HCT116 (cell line): ENCODE data around the gene OR7G3. TPM values are rescaled to one million over a fixed set of nuclear protein-coding genes. Genes with fewer than 3 reads are reported as not detected.

ENCODE experiments used
- ATAC-seq: fragments of 200-7000 bp; cut with Tn5 transposase; 2 replicates; pipeline ENCODE4 v1.9.1; 2020; ENCODE audit warnings: mild to moderate bottlenecking, moderate library complexity
- BruUV-seq: library from RNA; stranded (reverse); fragments of 400-500 nt; replicated peaks from 2 replicates; lab custom pipeline; 2021; lab: Mats Ljungman, UMichigan
- CTCF ChIA-PET: fragments of 300-600 bp; sonication (Branson Sonifier 250); formaldehyde crosslinking; loops from one replicate; lab custom pipeline; 2021; ENCODE audit warnings: antibody characterized with exemption; lab: Charles Lee
- POLR2A ChIA-PET: fragments of 300-600, 350-600 bp; sonication (Branson Sonifier 250); formaldehyde crosslinking; loops from one replicate; lab custom pipeline; 2021; ENCODE audit warnings: antibody characterized with exemption; lab: Charles Lee
- RAD21 ChIA-PET, 2 experiments: fragments of 300-600 bp; sonication (Branson Sonifier 250); formaldehyde crosslinking; loops; one replicate each; lab custom pipeline; 2023; ENCODE audit warnings: low total read pairs in 2 of 2; ENCODE audit not compliant: uncharacterized antibody in 2 of 2, unreplicated experiment in 2 of 2, low non-redundant PET in 1 of 2; lab: Charles Lee
- DNase-seq: peaks from one replicate; pipeline ENCODE4 v3.0.0-alpha.2; 2010; ENCODE audit warnings: low read depth, low spot score
- H2AFZ ChIP-seq: fragments of 200-600 bp; shearing (Covaris generic), sonication (generic); 2 replicates; pipeline ENCODE4 v1.6.1; 2017; ENCODE audit warnings: low read depth, mixed run types, mixed read lengths, antibody characterized with exemption, low read length; ENCODE audit not compliant: poor library complexity, severe bottlenecking
- H3K27ac ChIP-seq: 2 replicates; pipeline ENCODE4 v1.5.1; 2012; ENCODE audit warnings: low read depth, low read length
- H3K27me3 ChIP-seq: fragments of 200-600 bp; sonication (generic); 2 replicates; pipeline ENCODE4 v1.6.1; 2016; ENCODE audit warnings: mixed run types, low read length, mixed read lengths; ENCODE audit not compliant: insufficient read depth
- H3K36me3 ChIP-seq, 2 experiments: fragments of 200-500 bp in 1 of 2; fragments of 200-600 bp in 1 of 2; sonication (Bioruptor generic) in 1 of 2; sonication (generic) in 1 of 2; 2 replicates each; pipeline versions ENCODE4 v1.5.1 to v1.6.1; 2014 to 2016; ENCODE audit warnings: low read length in 2 of 2, inconsistent platforms in 1 of 2, mixed read lengths in 1 of 2, mixed run types in 1 of 2; ENCODE audit not compliant: insufficient read depth in 2 of 2, control insufficient read depth in 1 of 2
- H3K4me1 ChIP-seq, 2 experiments: fragments of 200-600 bp in 1 of 2; sonication (generic) in 1 of 2; 2 replicates each; pipeline versions ENCODE4 v1.5.1 to v1.6.1; 2012 to 2017; ENCODE audit warnings: low read length in 2 of 2, inconsistent platforms in 1 of 2, mild to moderate bottlenecking in 1 of 2, mixed read lengths in 1 of 2, mixed run types in 1 of 2, moderate library complexity in 1 of 2; ENCODE audit not compliant: insufficient read depth in 2 of 2, control insufficient read depth in 1 of 2
- H3K4me2 ChIP-seq: fragments of 200-600 bp; sonication (generic); 2 replicates; pipeline ENCODE4 v1.6.1; 2017; ENCODE audit warnings: mixed run types, low read length, mixed read lengths
- H3K4me3 ChIP-seq, 2 experiments: fragments of 200-600 bp in 1 of 2; sonication (generic) in 1 of 2; replicated peaks in 1 of 2; 2 replicates each; pipeline ENCODE4 v1.5.1; 2011 to 2016; ENCODE audit warnings: low read length in 2 of 2, control low read depth in 1 of 2, low read depth in 1 of 2, mild to moderate bottlenecking in 1 of 2, mixed read lengths in 1 of 2, mixed run types in 1 of 2
- H3K79me2 ChIP-seq: fragments of 200-600 bp; sonication (generic); 2 replicates; pipeline ENCODE4 v1.6.1; 2017; ENCODE audit warnings: mild to moderate bottlenecking, mixed run types, low read length, moderate library complexity, mixed read lengths; ENCODE audit not compliant: insufficient read depth
- H3K9ac ChIP-seq: fragments of 200-600 bp; sonication (generic); 2 replicates; pipeline ENCODE4 v1.6.1; 2016; ENCODE audit warnings: low read length, mixed read lengths
- H3K9me2 ChIP-seq: fragments of 200-600 bp; sonication (generic), shearing (Covaris generic); 2 replicates; pipeline ENCODE4 v1.6.1; 2017; ENCODE audit warnings: mixed run types, mild to moderate bottlenecking, moderate library complexity; ENCODE audit not compliant: insufficient read depth
- H3K9me3 ChIP-seq, 2 experiments: fragments of 200-500 bp in 1 of 2; fragments of 200-600 bp in 1 of 2; sonication (Bioruptor generic) in 1 of 2; sonication (generic) in 1 of 2; 2 replicates each; pipeline ENCODE4 v1.6.1; 2014 to 2017; ENCODE audit warnings: low read length in 2 of 2, mixed read lengths in 2 of 2, inconsistent platforms in 1 of 2, low read depth in 1 of 2, mild to moderate bottlenecking in 1 of 2, mixed run types in 1 of 2, moderate library complexity in 1 of 2; ENCODE audit not compliant: control insufficient read depth in 1 of 2, insufficient read depth in 1 of 2
- H4K20me1 ChIP-seq: fragments of 200-600 bp; sonication (generic), shearing (Covaris generic); 2 replicates; pipeline ENCODE4 v1.6.1; 2017; ENCODE audit warnings: mixed run types, mild to moderate bottlenecking, moderate library complexity; ENCODE audit not compliant: insufficient read depth
- ATF3 ChIP-seq: IDR thresholded peaks from 2 replicates; pipeline ENCODE4 v1.6.1; 2012
- CEBPB ChIP-seq: IDR thresholded peaks from 2 replicates; pipeline ENCODE4 v1.6.1; 2012; ENCODE audit warnings: low read depth
- CTCF ChIP-seq, 3 experiments: fragments of 200-600 bp in 1 of 3; sonication (generic) in 1 of 3; IDR thresholded peaks in 2 of 3; conservative IDR thresholded peaks in 1 of 3; 2 replicates each; pipeline ENCODE4 v1.5.1; 2012 to 2017; ENCODE audit warnings: low read depth in 2 of 3, low read length in 2 of 3, antibody characterized with exemption in 1 of 3, borderline replicate concordance in 1 of 3, control low read depth in 1 of 3, mild to moderate bottlenecking in 1 of 3, mixed read lengths in 1 of 3, mixed run types in 1 of 3, moderate library complexity in 1 of 3; ENCODE audit not compliant: insufficient read depth in 1 of 3
- ELF1 ChIP-seq: IDR thresholded peaks from 2 replicates; pipeline ENCODE4 v1.6.1; 2012; ENCODE audit warnings: low read depth, borderline replicate concordance
- EZH2 ChIP-seq: fragments of 200-600 bp; sonication (generic); IDR thresholded peaks from 2 replicates; pipeline ENCODE4 v1.6.1; 2017; ENCODE audit warnings: antibody characterized with exemption, mixed run types
- FOSL1 ChIP-seq: IDR thresholded peaks from 2 replicates; pipeline ENCODE4 v1.6.1; 2012; ENCODE audit warnings: low read depth
- JUND ChIP-seq: IDR thresholded peaks from 2 replicates; pipeline ENCODE4 v1.6.1; 2012
- MAX ChIP-seq: IDR thresholded peaks from 2 replicates; pipeline ENCODE4 v1.6.1; 2012
- POLR2A ChIP-seq: IDR thresholded peaks from 2 replicates; pipeline ENCODE4 v1.7.0; 2011; ENCODE audit warnings: borderline replicate concordance; ENCODE audit not compliant: insufficient read depth, insufficient read length; ENCODE audit errors: extremely low read depth
- RAD21 ChIP-seq: IDR thresholded peaks from 2 replicates; pipeline ENCODE4 v1.6.1; 2012; ENCODE audit warnings: low read depth, mild to moderate bottlenecking
- REST ChIP-seq: IDR thresholded peaks from 2 replicates; pipeline ENCODE4 v1.6.1; 2012; ENCODE audit warnings: low read depth
- SIN3A ChIP-seq: IDR thresholded peaks from 2 replicates; pipeline ENCODE4 v1.6.1; 2012; ENCODE audit warnings: low read depth
- SRF ChIP-seq: IDR thresholded peaks from 2 replicates; pipeline ENCODE4 v1.6.1; 2012; ENCODE audit warnings: low read depth
- TCF7L2 ChIP-seq: IDR thresholded peaks from 2 replicates; pipeline ENCODE4 v1.7.0; 2011; ENCODE audit warnings: borderline replicate concordance, inconsistent platforms; ENCODE audit not compliant: insufficient read depth, insufficient read length; ENCODE audit errors: extremely low read depth
- YY1 ChIP-seq: IDR thresholded peaks from 2 replicates; pipeline ENCODE4 v1.6.1; 2011; ENCODE audit warnings: low read length, low read depth, moderate library complexity, mild to moderate bottlenecking; ENCODE audit not compliant: insufficient replicate concordance; ENCODE audit errors: extremely low read depth
- ZBTB33 ChIP-seq: IDR thresholded peaks from 2 replicates; pipeline ENCODE4 v1.6.1; 2011; ENCODE audit warnings: mild to moderate bottlenecking, low read length, moderate library complexity; ENCODE audit not compliant: insufficient replicate concordance; ENCODE audit errors: extremely low read depth
- ZFX ChIP-seq: fragments of 450-650 bp; IDR thresholded peaks from 2 replicates; pipeline ENCODE4 v1.6.1; 2017
- ZNF274 ChIP-seq: fragments of 200-500 bp; sonication (Bioruptor generic); IDR thresholded peaks from 2 replicates; pipeline ENCODE4 v1.6.1; 2014; ENCODE audit warnings: mild to moderate bottlenecking, low read depth, low read length, inconsistent platforms
- intact Hi-C: fragments of 100-400 bp; cut with micrococcal nuclease; formaldehyde crosslinking; loops from 2 replicates; pipeline ENCODE4 v1.10.0; 2022
- total RNA-seq: library from RNA; stranded (reverse); gene quantifications from one replicate; pipeline ENCODE4 v1.2.1, GENCODE V29; 2021; ENCODE audit not compliant: unreplicated experiment

OR7G3 gene
- total RNA-seq, 1 experiment from 2014 or later: not detected

- no peaks in the 10 kb centered on the region for H3K36me3 ChIP-seq
- H3K27me3 ChIP-seq: no peaks in the 10 kb centered on the region
- no peak for ATAC-seq
- H3K4me3 ChIP-seq: no peak overlapping the region
- H3K9me3 ChIP-seq: no peaks in the 10 kb centered on the region
- no peak overlapping the region for H2AFZ ChIP-seq
- peaks cover 31 to 40% of the 10 kb centered on the region in 2 experiments for H3K4me1 ChIP-seq
- no TSS peak for BruUV-seq
- intact Hi-C loops: no loop called here
- ChIA-PET CTCF (no interaction called here), POLR2A (no interaction called here)
- no peak overlapping the region for H3K9ac ChIP-seq
- H3K9me2 ChIP-seq: no peaks in the 10 kb centered on the region
- no peak overlapping the region; the same call in 1 of the 2 replicates for H3K27ac ChIP-seq
- TF ChIP-seq ZBTB33: no peak
- TF ChIP-seq POLR2A: no peak
- TF ChIP-seq SIN3A: no peak
- no peak for TF ChIP-seq SRF
- no peak for TF ChIP-seq ELF1
- no peak for TF ChIP-seq YY1
- no peak for TF ChIP-seq ATF3
- TF ChIP-seq ZFX: no peak
- TF ChIP-seq TCF7L2: no peak
- no peak for TF ChIP-seq FOSL1
- TF ChIP-seq EZH2: no peak
- no peak for TF ChIP-seq MAX
- no peak for TF ChIP-seq ZNF274
- no peak for TF ChIP-seq CTCF (IDR thresholded peaks at IDR 0.05 in 2 of 3, conservative IDR thresholded peaks at IDR 0.05 in 1 of 3; ENCODE audit: borderline replicate concordance in 1 of 3, insufficient read depth in 1 of 3, low read depth in 2 of 3, low read length in 2 of 3)
- no peak for TF ChIP-seq REST
- TF ChIP-seq CEBPB: no peak
- no peak for TF ChIP-seq RAD21
- TF ChIP-seq JUND: no peak
- TF ChIP-seq, all 23 proteins: peak for 0
- Histone ChIP-seq H3K4me2 (0 out of 2 replicates have a peak overlapping the region, but pooled peaks have one; percentile 66), H4K20me1 (no peaks in the 10 kb centered on the region), H3K79me2 (no peaks in the 10 kb centered on the region)
- DNase-seq: no peak
- RAD21 ChIA-PET: no interaction called here
These were observed 49.8 kb downstream of the OR7G3 start for GRCh38 chr19:9076901-9077300.
